IMR-90 (cell line): ENCODE measurements around the gene NOX4. TPM values are rescaled to one million over a fixed set of nuclear protein-coding genes. Genes with fewer than 3 reads are reported as not detected.

Source experiments
- ATAC-seq: fragments of 200-7000 bp; cut with Tn5 transposase; 2 replicates; pipeline ENCODE4 v1.9.1; 2020; ENCODE audit warnings: low read depth, mild to moderate bottlenecking, moderate library complexity
- BruUV-seq: library from RNA; stranded (reverse); fragments of 400-500 nt; replicated peaks from 2 replicates; lab custom pipeline; 2021; lab: Mats Ljungman, UMichigan
- CTCF ChIA-PET: fragments of 300-600 bp; formaldehyde crosslinking; extraction: SDS; loops from one replicate; lab custom pipeline; 2021; ENCODE audit warnings: antibody characterized with exemption; lab: Yijun Ruan, JAX
- POLR2A ChIA-PET: fragments of 300-600 bp; sonication (Branson Sonifier 250); formaldehyde crosslinking; loops from one replicate; lab custom pipeline; 2022; ENCODE audit warnings: antibody characterized with exemption; ENCODE audit not compliant: unreplicated experiment; lab: Charles Lee
- DNase-seq: peaks from one replicate; pipeline ENCODE4 v3.0.0; 2013
- H2AFZ ChIP-seq: replicated peaks from 2 replicates; pipeline ENCODE3; 2013; ENCODE audit warnings: low read length, mild to moderate bottlenecking; ENCODE audit not compliant: poor library complexity
- H2AK5ac ChIP-seq: 2 replicates; pipeline ENCODE4 v1.6.1; 2013; ENCODE audit warnings: low read depth, low read length, inconsistent platforms
- H2AK9ac ChIP-seq: replicated peaks from 2 replicates; pipeline ENCODE3; 2013; ENCODE audit warnings: mild to moderate bottlenecking, low read depth, low read length, moderate library complexity; ENCODE audit not compliant: poor library complexity
- H2BK120ac ChIP-seq: 2 replicates; pipeline ENCODE4 v1.6.1; 2013; ENCODE audit warnings: low read depth, low read length, inconsistent platforms
- H2BK15ac ChIP-seq: 3 replicates; pipeline ENCODE4 v1.6.1; 2013; ENCODE audit warnings: low read depth, low read length, inconsistent platforms
- H2BK20ac ChIP-seq: 2 replicates; pipeline ENCODE4 v1.6.1; 2013; ENCODE audit warnings: low read depth, mild to moderate bottlenecking, inconsistent platforms, low read length, moderate library complexity
- H2BK5ac ChIP-seq: 2 replicates; pipeline ENCODE4 v1.6.1; 2013; ENCODE audit warnings: mild to moderate bottlenecking, low read depth, low read length, inconsistent platforms; ENCODE audit not compliant: poor library complexity, severe bottlenecking
- H3K14ac ChIP-seq: replicated peaks from 2 replicates; pipeline ENCODE4 v1.6.1; 2013; ENCODE audit warnings: low read depth, low read length, inconsistent platforms
- H3K18ac ChIP-seq: 2 replicates; pipeline ENCODE4 v1.6.1; 2013; ENCODE audit warnings: low read depth, low read length, control low read depth
- H3K23ac ChIP-seq: 2 replicates; pipeline ENCODE4 v1.6.1; 2013; ENCODE audit warnings: low read depth, low read length, inconsistent platforms
- H3K27ac ChIP-seq: 2 replicates; pipeline ENCODE4 v1.5.1; 2013; ENCODE audit warnings: mild to moderate bottlenecking, control low read depth, low read length; ENCODE audit not compliant: insufficient read depth
- H3K27me3 ChIP-seq: 2 replicates; pipeline ENCODE4 v1.6.1; 2013; ENCODE audit warnings: low read length; ENCODE audit not compliant: control insufficient read depth, insufficient read depth
- H3K36me3 ChIP-seq: 2 replicates; pipeline ENCODE4 v1.6.1; 2013; ENCODE audit warnings: low read length, mixed read lengths; ENCODE audit not compliant: control insufficient read depth, insufficient read depth
- H3K4ac ChIP-seq: 2 replicates; pipeline ENCODE4 v1.6.1; 2013; ENCODE audit warnings: low read depth, low read length, inconsistent platforms
- H3K4me1 ChIP-seq: 2 replicates; pipeline ENCODE4 v1.6.1; 2013; ENCODE audit warnings: low read length, mixed read lengths; ENCODE audit not compliant: control insufficient read depth, insufficient read depth
- H3K4me2 ChIP-seq: 2 replicates; pipeline ENCODE4 v1.6.1; 2013; ENCODE audit warnings: low read depth, mild to moderate bottlenecking, control low read depth, low read length, moderate library complexity
- H3K4me3 ChIP-seq: 2 replicates; pipeline ENCODE4 v1.5.1; 2013; ENCODE audit warnings: low read depth, mild to moderate bottlenecking, control low read depth, low read length, moderate library complexity; ENCODE audit not compliant: insufficient read depth
- H3K56ac ChIP-seq: 2 replicates; pipeline ENCODE4 v1.6.1; 2013; ENCODE audit warnings: low read length, inconsistent platforms; ENCODE audit not compliant: insufficient read depth; ENCODE audit errors: extremely low read depth
- H3K79me1 ChIP-seq, 2 experiments: 2 replicates each; pipeline ENCODE4 v1.6.1; 2013; ENCODE audit warnings: low read length in 2 of 2, inconsistent platforms in 1 of 2, low read depth in 1 of 2
- H3K9ac ChIP-seq: 2 replicates; pipeline ENCODE4 v1.6.1; 2013; ENCODE audit warnings: low read depth, low read length, control low read depth
- H3K9me1 ChIP-seq: 2 replicates; pipeline ENCODE4 v1.6.1; 2013; ENCODE audit warnings: low read length, inconsistent platforms; ENCODE audit not compliant: insufficient read depth
- H3K9me3 ChIP-seq: 2 replicates; pipeline ENCODE4 v1.6.1; 2013; ENCODE audit warnings: low read length; ENCODE audit not compliant: control insufficient read depth, insufficient read depth
- H4K20me1 ChIP-seq: 2 replicates; pipeline ENCODE4 v1.6.1; 2013; ENCODE audit warnings: low read length, inconsistent platforms; ENCODE audit not compliant: insufficient read depth
- H4K5ac ChIP-seq: 2 replicates; pipeline ENCODE4 v1.6.1; 2013; ENCODE audit warnings: mild to moderate bottlenecking, low read depth, low read length, control low read depth
- H4K8ac ChIP-seq, 2 experiments: 2 replicates each; pipeline ENCODE4 v1.6.1; 2013; ENCODE audit warnings: low read depth in 2 of 2, low read length in 2 of 2, control low read depth in 1 of 2, inconsistent platforms in 1 of 2
- H4K91ac ChIP-seq: 2 replicates; pipeline ENCODE4 v1.6.1; 2013; ENCODE audit warnings: low read depth, low read length, inconsistent platforms; ENCODE audit not compliant: insufficient read depth
- BHLHE40 ChIP-seq: fragments of 150-350 bp; IDR thresholded peaks from 2 replicates; pipeline ENCODE4 v1.6.1; 2016; ENCODE audit warnings: mild to moderate bottlenecking, low read depth, low read length
- CEBPB ChIP-seq: IDR thresholded peaks from 2 replicates; pipeline ENCODE4 v1.6.1; 2012; ENCODE audit warnings: low read depth, low read length, improper control_type of control experiment
- CHD1 ChIP-seq: IDR thresholded peaks from 2 replicates; pipeline ENCODE4 v1.6.1; 2012; ENCODE audit warnings: low read depth, low read length, improper control_type of control experiment
- CTCF ChIP-seq: conservative IDR thresholded peaks from 2 replicates; pipeline ENCODE4 v1.5.1; 2012; ENCODE audit warnings: mild to moderate bottlenecking, low read depth, low read length, improper control_type of control experiment
- FOS ChIP-seq: fragments of 150-350 bp; IDR thresholded peaks from 2 replicates; pipeline ENCODE4 v1.6.1; 2016; ENCODE audit warnings: low read depth, low read length
- MAFK ChIP-seq: IDR thresholded peaks from 2 replicates; pipeline ENCODE4 v1.6.1; 2012; ENCODE audit warnings: low read depth, low read length, improper control_type of control experiment
- MAZ ChIP-seq: IDR thresholded peaks from 2 replicates; pipeline ENCODE4 v1.6.1; 2012; ENCODE audit warnings: low read depth, mild to moderate bottlenecking, low read length, improper control_type of control experiment, moderate library complexity, borderline replicate concordance
- MXI1 ChIP-seq: IDR thresholded peaks from 2 replicates; pipeline ENCODE4 v1.6.1; 2012; ENCODE audit warnings: low read depth, mild to moderate bottlenecking, low read length, moderate library complexity, borderline replicate concordance
- NFE2L2 ChIP-seq: fragments of 150-350 bp; IDR thresholded peaks from 2 replicates; pipeline ENCODE4 v1.6.1; 2016; ENCODE audit warnings: low read depth, mild to moderate bottlenecking, low read length
- POLR2A ChIP-seq: IDR thresholded peaks from 2 replicates; pipeline ENCODE4 v1.6.1; 2012; ENCODE audit warnings: mild to moderate bottlenecking, low read depth, low read length
- RAD21 ChIP-seq: IDR thresholded peaks from 2 replicates; pipeline ENCODE4 v1.6.1; 2012; ENCODE audit warnings: low read length, improper control_type of control experiment
- RCOR1 ChIP-seq: IDR thresholded peaks from 2 replicates; pipeline ENCODE4 v1.6.1; 2012; ENCODE audit warnings: mild to moderate bottlenecking, low read length, improper control_type of control experiment; ENCODE audit not compliant: insufficient replicate concordance
- SMC3 ChIP-seq: fragments of 150-350 bp; IDR thresholded peaks from 2 replicates; pipeline ENCODE4 v1.6.1; 2016; ENCODE audit warnings: low read depth, mild to moderate bottlenecking, antibody characterized with exemption, low read length, moderate library complexity
- USF2 ChIP-seq: fragments of 150-350 bp; IDR thresholded peaks from 2 replicates; pipeline ENCODE4 v1.6.1; 2017; ENCODE audit warnings: mild to moderate bottlenecking, antibody characterized with exemption, low read length, low read depth
- WGBS, 2 experiments: methylation state at CpG; one replicate each; pipeline versions ENCODE4 v1.1.5 to v1.1.7; 2013; ENCODE audit warnings: missing lambda C conversion rate in 2 of 2; ENCODE audit not compliant: insufficient read length in 1 of 2; ENCODE audit errors: extremely low coverage in 2 of 2; 5-methylcytosine and 5-hydroxymethylcytosine counted together
- dilution Hi-C: fragments of 300-500 bp; cut with HindIII; formaldehyde crosslinking; loops from one replicate; pipeline ENCODE4 v1.14.3; 2018; ENCODE audit warnings: low sequenced_read_pairs; ENCODE audit not compliant: unreplicated experiment
- in situ Hi-C: fragments of 300-500 bp; cut with MboI; formaldehyde crosslinking; loops from 3 replicates; pipeline ENCODE4 v1.14.3; 2019; ENCODE audit warnings: low sequenced_read_pairs, inconsistent platforms, mixed read lengths
- intact Hi-C: fragments of 100-400 bp; cut with micrococcal nuclease; formaldehyde crosslinking; loops from 2 replicates; pipeline ENCODE4 v1.10.0; 2022
- polyA plus RNA-seq, 3 experiments: library from polyadenylated mRNA; depleted of rRNA; stranded (reverse); fragments of >200 nt; gene quantifications; 2 replicates each; pipeline ENCODE4 v1.2.3, GENCODE V29; 2012; ENCODE audit warnings: low replicate concordance in 1 of 3
- total RNA-seq: library from RNA; depleted of rRNA; stranded (reverse); fragments of >200 nt; gene quantifications from 2 replicates; pipeline ENCODE4 v1.2.3, GENCODE V29; 2012

NOX4 gene
- total and polyA plus RNA-seq, 2 of the 4 experiments (the other 2 are of a cell fraction): 4.7 to 11.7 TPM

GRCh38 chr11:89327885-89328284, 163.3 kb downstream of the NOX4 start:
- no CpG with 5 or more reads among the region's 5 CpGs for WGBS, 2 experiments
- Histone ChIP-seq H3K23ac (no peak overlapping the region), H2AK5ac (no peak overlapping the region), H2AK9ac (no peak overlapping the region), H3K9ac (no peak overlapping the region), H4K91ac (no peak overlapping the region), H3K14ac (no peak overlapping the region), H3K27me3 (no peaks in the 10 kb centered on the region), H3K18ac (peak overlapping the region; percentile 86), H4K8ac (no peak overlapping the region), H2BK15ac (no peak overlapping the region), H3K9me1 (no peaks in the 10 kb centered on the region), H3K36me3 (no peaks in the 10 kb centered on the region), H3K4me1 (no peaks in the 10 kb centered on the region), H3K56ac (no peak overlapping the region), H3K4me2 (no peak overlapping the region), H3K4ac (no peak overlapping the region), H3K27ac (no peak overlapping the region), H2BK120ac (no peak overlapping the region), H3K4me3 (no peak overlapping the region), H2BK5ac (no peak overlapping the region), H3K9me3 (no peaks in the 10 kb centered on the region), H4K5ac (peak overlapping the region; percentile 78), H4K20me1 (no peaks in the 10 kb centered on the region), H2AFZ (no peak overlapping the region), H3K79me1 (no peaks in the 10 kb centered on the region), H2BK20ac (no peak overlapping the region)
- in situ Hi-C loops: no loop called here
- TF ChIP-seq BHLHE40 (no peak), MAFK (no peak), NFE2L2 (no peak), POLR2A (no peak), FOS (no peak), RAD21 (no peak), USF2 (no peak), CEBPB (no peak), MXI1 (no peak), MAZ (no peak), CTCF (no peak), SMC3 (no peak), RCOR1 (no peak), CHD1 (no peak)
- POLR2A ChIA-PET: no interaction called here
- dilution Hi-C loops: no loop called here
- CTCF ChIA-PET: interaction anchor here (0.6 kb wide), 1 partner anchor 785 kb away, joined by 3 read pairs; no protein-coding TSS in a partner anchor
- intact Hi-C loops: no loop called here
- no peak for DNase-seq
- BruUV-seq: no TSS peak
- no peak for ATAC-seq
